ENCODE data around the gene BLID.

The BLID gene

DNA sequence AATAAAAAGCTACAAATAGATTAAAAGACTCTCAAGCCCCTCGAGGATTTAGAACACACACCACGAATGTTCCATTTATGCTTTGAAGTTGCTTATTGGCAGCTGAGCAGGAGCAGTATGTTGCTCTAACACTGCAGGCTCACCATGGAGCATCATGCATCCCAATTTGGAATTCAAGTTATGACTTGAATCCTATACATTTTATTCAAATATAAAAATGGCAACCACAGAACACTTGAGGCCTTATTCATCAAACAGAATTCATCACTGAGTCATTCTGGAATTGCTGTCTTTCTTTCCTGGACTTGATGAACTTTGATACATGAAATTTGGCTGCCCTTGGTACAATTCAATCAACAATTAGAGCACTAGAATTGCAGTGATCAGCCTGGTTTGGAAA lies 24.5 kb upstream of the BLID start:
- no peak for DNase-seq (ENCODE audit: low spot score)

DNA sequence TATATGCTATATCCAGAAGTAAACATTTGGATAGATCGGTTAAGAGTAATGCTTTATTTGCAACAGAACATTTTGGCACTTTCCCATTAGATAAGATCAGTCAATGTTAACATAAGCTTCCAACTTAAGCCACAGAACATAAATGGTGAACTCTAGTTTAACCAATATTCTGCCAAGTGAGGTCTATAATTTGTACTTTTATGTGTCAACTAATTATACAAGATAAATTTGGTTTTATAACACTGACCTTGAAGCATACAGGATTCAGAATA lies 23.5 kb upstream of the BLID start:
- DNase-seq (ENCODE audit: low spot score), result no peak

- DNase-seq (ENCODE audit: low spot score), result no peak
Measured at GRCh38 chr11:122138744-122139594, 23.0 kb upstream of the BLID start.

DNA sequence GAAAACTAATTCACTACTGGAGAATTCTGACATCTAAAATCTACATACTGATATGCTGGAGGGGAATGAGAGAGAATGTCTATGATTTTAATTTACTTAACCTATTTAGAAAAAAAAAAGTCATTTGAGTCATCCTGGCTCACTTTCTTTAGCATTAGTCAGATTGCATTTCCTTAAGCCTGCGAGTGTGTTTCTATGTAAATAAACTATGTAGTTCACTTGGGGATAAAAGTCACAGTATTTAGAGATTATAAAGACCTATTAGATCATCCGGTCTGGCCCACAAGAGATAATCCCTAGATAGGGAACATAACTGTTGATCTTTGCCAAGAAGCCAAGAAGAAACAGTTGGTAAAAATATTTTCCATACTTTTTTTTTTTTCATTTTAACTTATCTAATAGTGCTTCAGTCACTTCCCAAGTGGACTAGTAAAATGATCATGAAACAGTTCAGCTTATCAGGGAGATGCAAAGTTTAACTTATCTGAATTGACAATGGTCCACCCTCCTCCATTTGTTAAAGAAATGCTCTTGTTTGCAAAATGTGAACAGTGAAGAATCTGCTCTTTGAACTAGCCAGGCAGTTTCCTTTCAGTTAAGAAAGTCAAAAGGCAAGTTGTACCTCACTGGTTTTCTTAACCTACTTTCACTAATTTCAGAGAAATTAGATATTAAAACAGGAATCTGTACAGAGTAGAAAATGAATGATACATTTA lies 21.2 kb upstream of the BLID start:
- no peak for DNase-seq (ENCODE audit: low spot score)

DNA sequence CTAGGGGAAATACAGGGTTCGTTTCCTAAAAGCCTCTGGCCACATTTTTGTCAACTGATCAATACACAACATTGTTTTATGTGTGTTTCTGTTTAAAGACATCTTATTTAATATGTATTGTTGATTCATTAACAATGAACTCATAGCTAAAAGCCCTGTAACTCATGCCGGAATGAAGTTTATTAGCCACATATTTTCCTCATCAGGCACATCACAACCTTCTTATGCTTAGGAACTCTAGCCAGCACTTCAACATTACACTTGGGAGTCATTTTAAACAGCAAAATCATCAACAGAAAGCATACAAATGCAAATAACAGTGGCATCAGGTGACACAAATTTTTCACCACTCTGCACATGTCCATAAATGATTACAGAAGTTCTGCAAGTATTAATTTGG lies 15.1 kb upstream of the BLID start:
- no peak for DNase-seq (ENCODE audit: low spot score)

DNA sequence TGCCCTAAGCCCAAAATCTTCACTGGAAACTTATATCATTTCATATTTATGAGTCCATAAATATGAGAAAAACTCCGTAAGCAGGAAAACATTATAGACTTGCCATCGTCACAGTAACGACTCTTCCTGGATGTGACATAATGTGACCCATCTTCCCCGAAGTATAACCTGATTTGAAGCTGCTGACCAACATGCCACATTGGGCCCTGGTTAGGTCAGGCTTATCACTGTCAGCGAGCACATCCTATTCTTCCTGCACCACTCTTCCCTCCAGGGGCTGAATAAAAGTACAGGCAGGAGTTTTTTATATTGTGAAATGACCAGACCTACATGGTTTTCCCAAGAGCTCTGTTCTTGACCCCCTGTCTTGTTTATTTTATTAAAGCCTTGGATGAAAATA lies 12.1 kb upstream of the BLID start:
- DNase-seq (ENCODE audit: low spot score), result peak; percentile 0

GRCh38 chr11:122127020-122127419 lies 11.0 kb upstream of the BLID start:
- no peak for DNase-seq (ENCODE audit: low spot score)

DNA sequence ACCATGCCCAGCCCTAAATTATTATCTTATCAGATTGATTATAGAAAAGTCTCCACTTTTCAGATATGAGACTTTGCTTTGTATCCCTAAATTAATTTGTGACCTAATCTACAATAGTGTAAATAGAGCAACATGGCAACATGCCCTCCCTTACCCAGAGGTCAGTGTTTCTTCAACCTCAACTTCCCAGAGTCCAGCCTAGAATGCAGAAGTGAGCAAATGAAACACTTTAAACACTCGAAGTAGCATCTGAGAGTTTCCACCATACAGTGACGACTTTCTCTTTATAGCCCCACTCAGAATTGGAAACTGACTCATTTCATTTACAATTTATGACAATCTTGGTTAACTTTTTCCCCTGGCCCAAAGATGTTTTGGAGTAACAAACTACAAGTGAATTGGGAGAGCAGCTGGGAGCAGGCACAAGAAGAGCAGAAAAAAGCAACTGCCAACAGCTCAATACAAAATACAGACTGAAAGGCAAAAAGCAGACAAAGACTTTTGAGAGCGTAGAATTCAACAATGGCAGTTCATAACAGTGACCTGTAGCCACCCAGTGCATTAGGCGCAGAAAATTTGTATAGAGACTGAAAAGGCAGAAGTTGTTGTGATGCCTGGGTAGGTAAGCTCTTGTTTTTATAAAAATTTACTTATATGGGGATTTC lies 10.1 kb upstream of the BLID start:
- DNase-seq (ENCODE audit: low spot score), result no peak

DNA sequence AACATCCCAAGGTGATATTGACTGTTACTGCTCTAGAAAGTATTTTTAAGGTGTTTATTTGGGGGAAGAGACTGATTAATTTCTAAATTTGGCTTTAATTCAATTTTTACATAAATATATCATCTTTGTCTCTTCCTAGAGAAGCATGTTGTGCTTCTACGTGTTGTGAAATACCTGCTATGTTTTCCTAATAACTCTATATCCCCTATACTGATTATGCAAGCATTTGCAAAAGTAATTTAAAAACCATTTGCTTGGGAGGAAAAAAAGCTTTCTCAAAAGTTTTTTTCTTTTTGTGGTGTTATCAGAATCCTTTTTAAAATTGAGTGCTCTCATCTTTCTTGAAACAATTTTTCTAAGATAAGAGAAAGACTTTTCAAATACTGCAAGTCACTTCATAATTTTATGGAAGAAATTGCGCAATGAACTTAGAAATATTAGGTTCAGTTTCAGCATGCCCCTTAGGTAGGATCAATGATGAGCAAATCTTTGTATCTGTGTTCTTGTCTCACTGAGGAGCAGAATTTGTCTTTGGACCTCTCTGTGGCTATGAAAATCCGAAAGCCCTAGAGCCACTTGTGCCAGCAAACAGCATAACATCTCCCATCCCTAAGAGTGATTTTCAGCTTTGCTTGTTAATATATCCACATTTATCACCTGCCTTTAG lies 7.4 kb upstream of the BLID start:
- no peak for DNase-seq (ENCODE audit: low spot score)

DNA sequence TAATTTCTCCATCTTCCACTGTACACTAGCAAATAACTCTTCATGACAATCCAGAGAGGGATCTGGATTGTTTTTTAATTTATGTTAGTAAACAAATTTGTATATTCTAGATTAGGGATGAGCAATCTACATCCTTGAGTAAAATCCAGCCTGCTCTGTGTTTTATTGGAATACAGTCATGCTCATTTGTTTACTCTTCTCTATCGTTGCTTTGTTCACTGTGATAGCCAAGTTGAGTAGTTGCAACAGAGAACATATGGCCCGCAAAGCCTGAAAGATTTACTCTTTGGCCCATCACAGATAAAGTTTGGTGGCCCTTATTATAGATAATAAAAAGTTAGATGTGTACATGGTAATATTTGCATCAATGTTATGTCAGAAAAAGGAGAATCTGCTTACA lies 6.2 kb upstream of the BLID start:
- DNase-seq (ENCODE audit: low spot score), result no peak

DNA sequence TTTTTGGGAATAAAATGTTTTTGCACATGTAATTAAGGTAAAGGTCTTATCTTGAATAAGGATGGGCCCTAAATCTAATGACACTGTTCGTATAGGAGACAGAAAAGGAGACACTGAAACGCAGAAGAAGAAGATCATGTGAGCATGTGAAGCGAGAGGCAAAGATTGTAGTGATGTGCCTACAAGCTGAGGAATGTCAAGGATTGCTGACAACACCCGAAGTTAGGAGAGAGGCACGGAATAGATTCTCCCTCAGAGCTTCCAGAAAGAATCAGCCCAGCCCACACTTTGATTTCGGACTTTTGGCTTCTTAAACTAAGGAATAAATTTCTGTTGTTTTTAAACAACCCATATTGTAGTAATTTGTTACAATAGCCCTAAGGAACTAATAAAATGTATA lies 4.1 kb upstream of the BLID start:
- DNase-seq (ENCODE audit: low spot score), result no peak

- no peak for DNase-seq (ENCODE audit: low spot score)
Measured at GRCh38 chr11:122116591-122116990, 576 bp upstream of the BLID start.

- no peak for DNase-seq (ENCODE audit: low spot score)
Measured at GRCh38 chr11:122114976-122115375, 1.0 kb downstream of the BLID start.

DNA sequence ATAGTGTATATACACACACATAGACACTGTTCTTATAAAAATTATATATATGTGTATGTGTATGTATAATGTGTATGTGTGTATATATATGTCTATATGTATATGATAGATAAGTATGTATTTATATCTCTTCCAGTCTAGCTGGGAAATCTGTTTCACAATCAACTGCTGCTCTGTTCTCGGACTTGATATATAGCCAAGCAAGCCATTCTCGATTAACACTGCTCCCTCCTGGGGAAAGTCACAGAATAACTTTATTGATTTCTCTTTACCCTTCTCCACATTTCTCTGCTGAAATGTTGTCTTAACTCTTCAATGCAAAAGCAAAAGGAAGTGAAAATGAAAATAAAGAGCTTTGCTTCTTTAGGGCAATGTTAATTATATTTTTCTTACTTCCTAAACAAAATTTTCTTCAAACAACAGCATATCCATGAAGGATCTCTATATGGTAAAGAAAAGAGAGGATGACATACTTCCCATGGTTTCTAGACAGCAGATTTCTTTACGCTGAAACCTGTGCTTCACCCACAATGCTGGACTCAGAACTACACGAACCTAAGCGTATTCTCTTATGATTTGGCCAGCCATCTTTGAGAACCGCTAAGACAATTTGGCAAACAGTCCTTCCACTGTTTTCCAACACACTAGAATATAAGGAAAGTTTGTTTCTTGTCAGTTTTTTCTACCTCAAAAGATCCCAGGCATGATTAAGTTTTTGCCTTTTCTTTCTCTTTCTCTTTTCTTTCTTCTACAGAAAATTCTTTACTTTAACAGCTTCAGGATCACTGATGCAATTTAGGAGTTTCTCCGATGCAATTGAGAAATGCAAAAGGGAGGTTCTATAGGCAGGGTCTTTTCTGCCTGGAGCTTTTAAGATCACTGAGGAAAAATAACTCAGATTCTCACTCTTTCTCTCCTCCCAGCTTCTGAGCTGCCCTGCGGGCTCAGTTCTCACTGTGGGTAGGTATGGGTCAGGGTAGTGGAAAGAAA lies 1.9 kb downstream of the BLID start:
- DNase-seq (ENCODE audit: low spot score), result no peak

GRCh38 chr11:122112470-122113365 lies 3.3 kb downstream of the BLID start:
- no peak for DNase-seq (ENCODE audit: low spot score)

GRCh38 chr11:122109932-122110331 lies 6.1 kb downstream of the BLID start:
- DNase-seq (ENCODE audit: low spot score), result no peak

DNA sequence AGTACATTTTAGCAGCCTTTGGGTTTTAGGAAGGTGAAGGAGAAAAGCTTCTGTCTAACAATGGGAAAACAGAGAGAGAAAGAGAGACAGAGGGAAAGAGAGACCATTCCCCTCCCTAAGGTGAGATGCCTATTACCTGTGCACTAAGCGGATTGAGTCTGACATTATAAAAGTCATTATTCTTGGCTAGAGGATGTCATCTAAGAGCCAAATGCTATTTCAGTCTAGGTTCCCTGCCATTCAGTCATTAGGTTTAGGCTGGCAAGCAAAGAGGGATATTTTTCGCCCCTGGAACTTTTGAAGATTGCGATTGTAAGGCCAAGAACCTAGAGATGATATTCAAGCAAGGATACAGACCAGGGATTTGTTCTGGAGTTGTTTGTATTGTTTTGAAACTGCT lies 7.2 kb downstream of the BLID start:
- no peak for DNase-seq (ENCODE audit: low spot score)

DNA sequence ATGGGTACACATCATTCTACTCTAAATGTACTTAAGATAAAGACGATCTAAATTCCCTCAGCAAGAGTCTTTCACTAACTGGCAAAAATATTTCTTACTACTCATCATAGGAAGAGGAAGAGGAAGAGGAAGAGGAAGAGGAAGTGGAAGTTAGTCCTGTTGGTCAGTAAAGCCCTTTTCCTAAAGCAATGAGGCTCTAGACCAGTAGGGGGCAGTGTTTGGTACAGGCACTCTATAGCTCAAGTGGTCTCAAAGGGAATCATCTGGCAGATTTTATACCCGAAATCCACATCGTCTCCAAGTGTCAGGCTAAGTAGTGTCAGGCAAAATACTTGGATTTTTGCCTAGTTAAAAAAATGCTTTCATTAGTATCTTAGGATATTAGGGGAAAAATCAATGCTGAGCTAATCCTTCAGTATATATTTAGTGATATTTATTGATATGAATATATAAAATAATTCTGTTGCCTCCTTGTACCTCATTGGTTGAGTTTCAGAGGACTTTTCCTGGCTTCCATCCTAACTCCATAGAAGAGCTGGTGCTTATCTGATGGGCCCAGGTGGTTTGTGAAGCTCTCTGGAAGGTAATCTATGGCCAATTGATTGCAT lies 7.7 kb downstream of the BLID start:
- peak; percentile 4 for DNase-seq (ENCODE audit: low spot score)

- DNase-seq (ENCODE audit: low spot score), result no peak
Measured at GRCh38 chr11:122107566-122107965, 8.4 kb downstream of the BLID start.

- DNase-seq (ENCODE audit: low spot score), result no peak
Measured at GRCh38 chr11:122107045-122107444, 9.0 kb downstream of the BLID start.
